Ishikawa (cell line): ENCODE measurements around the gene DHRS9.

Source experiments
- CEBPB ChIP-seq: IDR thresholded peaks from 2 replicates; pipeline ENCODE4 v1.6.1; 2012
- EGR1 ChIP-seq: IDR thresholded peaks from 2 replicates; pipeline ENCODE4 v1.6.1; 2012
- EP300 ChIP-seq: IDR thresholded peaks from 2 replicates; pipeline ENCODE4 v1.6.1; 2012; ENCODE audit warnings: borderline replicate concordance
- RAD21 ChIP-seq: IDR thresholded peaks from 2 replicates; pipeline ENCODE4 v1.6.1; 2012; ENCODE audit warnings: low read depth
- TCF12 ChIP-seq: IDR thresholded peaks from 2 replicates; pipeline ENCODE4 v1.6.1; 2012; ENCODE audit warnings: low read depth
- TEAD4 ChIP-seq: IDR thresholded peaks from 2 replicates; pipeline ENCODE4 v1.6.1; 2012
- YY1 ChIP-seq: IDR thresholded peaks from 2 replicates; pipeline ENCODE4 v1.6.1; 2012; ENCODE audit warnings: low read depth
- ZBTB7A ChIP-seq: IDR thresholded peaks from 2 replicates; pipeline ENCODE4 v1.6.1; 2012; ENCODE audit warnings: low read depth
- TF ChIP-seq, protein P1 (sequence below): IDR thresholded peaks from 2 replicates; pipeline ENCODE4 v1.6.1; 2012
- TF ChIP-seq, protein P2 (sequence below): IDR thresholded peaks from 2 replicates; pipeline ENCODE4 v1.6.1; 2012; ENCODE audit warnings: low read depth, mild to moderate bottlenecking

DNA sequence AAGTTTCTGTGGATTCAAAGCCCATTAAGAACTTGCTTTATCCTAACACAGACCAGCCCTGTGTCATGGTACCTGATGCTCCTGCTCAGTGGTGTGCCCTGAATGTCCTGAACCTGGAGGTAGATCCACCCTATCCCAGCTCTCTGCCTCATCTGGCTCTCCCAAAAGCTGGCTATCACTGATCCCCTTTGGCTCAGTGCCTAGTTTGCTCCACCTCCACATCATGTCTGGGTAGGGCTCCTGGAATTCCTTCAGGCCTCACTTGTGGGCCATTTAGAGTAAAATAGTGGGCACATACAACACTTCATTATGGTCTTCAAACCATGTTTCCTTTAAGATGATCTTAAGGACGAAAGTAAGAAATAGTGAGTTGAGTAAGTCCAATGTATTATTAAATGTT, 33.5 kb upstream of the DHRS9 start:
- TF ChIP-seq, protein P1, sequence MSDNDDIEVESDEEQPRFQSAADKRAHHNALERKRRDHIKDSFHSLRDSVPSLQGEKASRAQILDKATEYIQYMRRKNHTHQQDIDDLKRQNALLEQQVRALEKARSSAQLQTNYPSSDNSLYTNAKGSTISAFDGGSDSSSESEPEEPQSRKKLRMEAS = no peak
- TF ChIP-seq CEBPB = no peak
- TF ChIP-seq, protein P2, sequence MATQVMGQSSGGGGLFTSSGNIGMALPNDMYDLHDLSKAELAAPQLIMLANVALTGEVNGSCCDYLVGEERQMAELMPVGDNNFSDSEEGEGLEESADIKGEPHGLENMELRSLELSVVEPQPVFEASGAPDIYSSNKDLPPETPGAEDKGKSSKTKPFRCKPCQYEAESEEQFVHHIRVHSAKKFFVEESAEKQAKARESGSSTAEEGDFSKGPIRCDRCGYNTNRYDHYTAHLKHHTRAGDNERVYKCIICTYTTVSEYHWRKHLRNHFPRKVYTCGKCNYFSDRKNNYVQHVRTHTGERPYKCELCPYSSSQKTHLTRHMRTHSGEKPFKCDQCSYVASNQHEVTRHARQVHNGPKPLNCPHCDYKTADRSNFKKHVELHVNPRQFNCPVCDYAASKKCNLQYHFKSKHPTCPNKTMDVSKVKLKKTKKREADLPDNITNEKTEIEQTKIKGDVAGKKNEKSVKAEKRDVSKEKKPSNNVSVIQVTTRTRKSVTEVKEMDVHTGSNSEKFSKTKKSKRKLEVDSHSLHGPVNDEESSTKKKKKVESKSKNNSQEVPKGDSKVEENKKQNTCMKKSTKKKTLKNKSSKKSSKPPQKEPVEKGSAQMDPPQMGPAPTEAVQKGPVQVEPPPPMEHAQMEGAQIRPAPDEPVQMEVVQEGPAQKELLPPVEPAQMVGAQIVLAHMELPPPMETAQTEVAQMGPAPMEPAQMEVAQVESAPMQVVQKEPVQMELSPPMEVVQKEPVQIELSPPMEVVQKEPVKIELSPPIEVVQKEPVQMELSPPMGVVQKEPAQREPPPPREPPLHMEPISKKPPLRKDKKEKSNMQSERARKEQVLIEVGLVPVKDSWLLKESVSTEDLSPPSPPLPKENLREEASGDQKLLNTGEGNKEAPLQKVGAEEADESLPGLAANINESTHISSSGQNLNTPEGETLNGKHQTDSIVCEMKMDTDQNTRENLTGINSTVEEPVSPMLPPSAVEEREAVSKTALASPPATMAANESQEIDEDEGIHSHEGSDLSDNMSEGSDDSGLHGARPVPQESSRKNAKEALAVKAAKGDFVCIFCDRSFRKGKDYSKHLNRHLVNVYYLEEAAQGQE = no peak
- TF ChIP-seq ZBTB7A = no peak
- no peak for TF ChIP-seq RAD21
- no peak for TF ChIP-seq YY1
- no peak for TF ChIP-seq EGR1
- TF ChIP-seq EP300 = no peak
- no peak for TF ChIP-seq TCF12
- TF ChIP-seq TEAD4 = no peak
